Occipital lobe (tissue), 2 donors: ENCODE data around the gene NAA38. TPM values are rescaled to one million over a fixed set of nuclear protein-coding genes. Genes with fewer than 3 reads are reported as not detected.

ENCODE experiments used
- DNase-seq: peaks from one replicate; lab custom pipeline; 2025; lab: John Stamatoyannopoulos, UW
- total RNA-seq: library from RNA; depleted of rRNA; stranded (reverse); fragments of >200 nt; gene quantifications from one replicate; pipeline ENCODE4 v1.2.3, GENCODE V29; 2014

The NAA38 gene
- total RNA-seq, 1 donor from 2014 or later = 20.1 TPM

GRCh38 chr17:7841396-7841914 lies 15.9 kb downstream of the NAA38 start:
- peak; percentile 89 for DNase-seq

- no peak for DNase-seq
Measured at GRCh38 chr17:7840875-7841274, 16.5 kb downstream of the NAA38 start.

DNA sequence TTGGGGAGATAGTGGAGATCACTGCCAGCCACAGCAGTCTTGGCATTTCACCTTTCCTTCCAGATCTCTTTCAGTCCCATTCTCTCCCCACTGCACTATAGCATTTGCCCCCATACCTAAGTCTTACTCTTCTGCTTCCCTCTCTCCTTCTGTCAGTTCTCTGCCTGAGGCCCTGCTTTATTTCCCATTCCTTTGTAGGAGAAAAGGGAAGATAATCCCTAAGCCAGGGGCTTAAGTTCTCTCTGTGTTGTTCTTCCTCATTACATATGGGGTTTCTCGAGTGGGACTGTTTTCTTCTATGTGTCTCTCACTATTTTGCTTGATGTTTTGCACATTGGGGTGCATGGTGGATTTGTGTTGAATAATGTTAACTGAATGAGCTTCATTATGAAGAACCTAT lies 16.9 kb downstream of the NAA38 start:
- no peak for DNase-seq

DNA sequence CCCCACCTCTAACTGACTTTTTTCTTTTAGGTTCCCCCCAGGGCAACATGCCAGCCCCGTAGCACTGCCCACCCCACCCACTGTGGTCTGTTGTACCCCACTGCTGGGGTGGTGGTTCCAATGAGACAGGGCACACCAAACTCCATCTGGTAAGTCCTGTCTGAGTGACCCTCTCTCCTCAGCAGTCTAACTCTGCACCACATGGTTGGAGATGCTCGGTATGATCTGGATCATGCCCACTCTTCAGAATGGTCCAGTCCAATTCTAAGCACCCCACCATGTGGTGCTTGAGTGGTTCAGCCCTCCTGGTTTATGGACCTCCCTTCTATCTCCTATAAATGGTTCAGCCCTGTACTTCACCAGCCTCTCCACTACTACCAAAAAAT lies 17.5 kb downstream of the NAA38 start:
- DNase-seq = no peak

DNA sequence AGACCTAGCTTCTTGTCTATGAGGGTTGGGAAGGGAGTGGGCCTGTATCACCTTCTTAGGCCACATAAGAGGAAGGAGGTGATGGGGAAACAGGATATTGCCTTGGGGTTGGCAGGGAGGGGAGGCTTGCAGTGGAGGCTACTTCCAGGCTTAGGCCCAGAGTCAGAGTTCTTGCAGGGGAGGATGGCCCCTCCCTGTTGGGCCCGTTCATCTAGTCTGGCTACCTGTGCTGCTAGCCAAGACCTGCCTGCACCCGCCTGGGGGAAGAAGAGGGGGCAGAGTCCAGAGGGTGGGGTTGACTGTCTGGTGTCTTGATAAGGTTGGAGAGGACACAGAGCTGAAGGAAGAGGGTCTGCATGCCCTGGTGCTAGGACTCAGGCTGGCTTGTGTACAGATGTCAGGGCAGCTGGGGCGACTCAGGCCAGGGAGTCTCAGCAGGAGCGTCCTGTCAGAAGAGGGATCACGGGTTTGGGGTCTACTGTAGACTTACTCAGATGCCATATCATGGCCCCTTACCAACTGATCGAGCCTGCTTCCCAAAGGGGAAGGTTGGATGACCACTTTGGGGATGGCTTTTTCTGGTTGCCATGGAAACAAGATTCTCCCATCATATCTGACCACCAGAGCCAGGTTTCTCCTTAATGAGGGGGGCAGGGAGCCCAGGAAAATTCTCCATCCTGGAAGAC lies 18.0 kb downstream of the NAA38 start:
- no peak for DNase-seq

- no peak for DNase-seq
Measured at GRCh38 chr17:7838090-7839075, 19.0 kb downstream of the NAA38 start.

GRCh38 chr17:7837408-7838088 lies 19.8 kb downstream of the NAA38 start:
- no peak for DNase-seq

GRCh38 chr17:7836596-7837407 lies 20.6 kb downstream of the NAA38 start:
- peak; percentile 35 for DNase-seq

DNA sequence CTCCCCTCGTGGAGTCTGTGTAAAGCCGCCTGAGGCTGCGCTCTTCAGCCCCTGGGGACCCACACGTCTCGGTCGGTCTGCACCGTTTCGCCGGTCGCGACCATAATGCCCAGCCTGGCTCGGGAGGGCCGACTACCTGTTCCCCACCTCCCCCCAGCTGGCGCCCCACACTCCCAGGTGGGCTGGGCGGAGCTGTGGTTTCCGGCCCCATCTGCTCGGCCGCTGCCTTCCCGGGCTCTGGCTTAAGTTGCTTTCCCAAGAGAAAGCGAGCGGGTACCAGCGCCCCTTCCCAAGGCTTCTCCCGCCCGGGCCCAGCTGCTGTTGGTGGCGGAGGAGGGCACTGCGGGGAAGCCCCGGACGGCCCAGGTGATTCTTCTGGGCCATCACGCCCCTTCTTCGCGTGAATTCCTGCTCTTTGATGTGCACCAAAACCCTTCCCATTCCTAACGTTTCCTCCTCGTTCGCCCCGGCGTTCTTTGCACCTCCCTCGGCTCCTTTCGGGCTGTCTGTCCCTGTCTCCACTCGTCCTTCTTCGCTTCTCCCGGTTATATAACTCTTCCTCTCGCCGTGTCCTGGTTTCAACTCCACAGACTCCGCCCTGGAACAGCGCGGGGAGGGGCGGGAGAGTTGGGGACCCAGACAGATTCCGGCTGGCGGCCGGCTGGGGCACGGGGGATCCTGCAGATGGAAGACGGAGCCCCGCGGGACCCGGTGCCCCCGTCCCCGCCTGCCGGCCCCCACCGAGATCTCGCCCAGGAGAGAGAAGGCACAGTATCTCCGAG lies 21.4 kb downstream of the NAA38 start:
- peak; percentile 40 for DNase-seq

DNA sequence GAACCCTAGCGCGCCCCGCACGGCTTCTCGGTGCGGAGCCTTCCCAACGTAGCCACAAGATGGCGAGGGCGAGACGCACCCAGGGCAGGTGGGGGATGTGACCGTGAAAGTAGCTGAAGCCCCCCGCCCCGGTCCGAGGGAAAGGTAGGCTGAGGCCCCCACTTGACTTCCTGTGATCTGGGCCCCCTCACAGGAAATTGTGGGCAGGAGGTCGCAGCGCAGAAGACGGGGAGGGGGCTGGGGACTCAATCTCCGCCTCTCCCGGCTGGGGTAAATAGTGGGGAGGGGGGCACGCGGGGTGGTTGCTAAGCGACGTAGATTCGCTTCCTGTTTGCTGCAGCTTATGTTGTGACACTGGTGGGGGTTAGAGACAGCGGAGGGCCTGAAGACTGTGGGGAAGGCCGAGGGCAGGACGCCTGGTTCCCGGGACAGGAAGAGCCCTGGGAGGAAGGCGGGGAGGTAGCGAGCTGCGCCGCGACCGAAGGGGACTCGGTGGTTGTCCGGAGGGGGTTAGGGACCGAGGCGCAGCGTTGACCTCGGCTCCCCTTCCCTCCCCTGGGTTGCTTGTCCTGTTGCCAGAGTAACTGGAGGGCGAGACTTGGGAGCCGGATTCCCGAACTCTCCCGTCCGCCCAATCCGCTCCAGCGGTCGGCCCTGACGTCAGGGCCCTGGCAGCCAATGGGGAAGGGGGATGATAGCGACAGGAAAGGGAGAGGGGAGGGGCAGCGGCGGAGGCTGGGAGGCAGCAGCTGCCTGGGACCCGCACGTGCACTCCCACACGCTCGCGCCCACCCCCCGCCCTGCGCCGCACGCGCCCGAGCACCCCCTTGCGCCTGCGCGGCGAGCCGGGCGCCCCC lies 22.2 kb downstream of the NAA38 start:
- DNase-seq = peak; percentile 97

- peak; percentile 66 for DNase-seq
Measured at GRCh38 chr17:7834542-7834956, 22.8 kb downstream of the NAA38 start.

GRCh38 chr17:7833795-7834541 lies 23.4 kb downstream of the NAA38 start, which contains the start of gene KDM6B:
TSS of gene KDM6B (plus strand) at chr17:7834217. CDS start at chr17:7845555, 11,338 bp downstream.
- DNase-seq = peak; percentile 87

DNA sequence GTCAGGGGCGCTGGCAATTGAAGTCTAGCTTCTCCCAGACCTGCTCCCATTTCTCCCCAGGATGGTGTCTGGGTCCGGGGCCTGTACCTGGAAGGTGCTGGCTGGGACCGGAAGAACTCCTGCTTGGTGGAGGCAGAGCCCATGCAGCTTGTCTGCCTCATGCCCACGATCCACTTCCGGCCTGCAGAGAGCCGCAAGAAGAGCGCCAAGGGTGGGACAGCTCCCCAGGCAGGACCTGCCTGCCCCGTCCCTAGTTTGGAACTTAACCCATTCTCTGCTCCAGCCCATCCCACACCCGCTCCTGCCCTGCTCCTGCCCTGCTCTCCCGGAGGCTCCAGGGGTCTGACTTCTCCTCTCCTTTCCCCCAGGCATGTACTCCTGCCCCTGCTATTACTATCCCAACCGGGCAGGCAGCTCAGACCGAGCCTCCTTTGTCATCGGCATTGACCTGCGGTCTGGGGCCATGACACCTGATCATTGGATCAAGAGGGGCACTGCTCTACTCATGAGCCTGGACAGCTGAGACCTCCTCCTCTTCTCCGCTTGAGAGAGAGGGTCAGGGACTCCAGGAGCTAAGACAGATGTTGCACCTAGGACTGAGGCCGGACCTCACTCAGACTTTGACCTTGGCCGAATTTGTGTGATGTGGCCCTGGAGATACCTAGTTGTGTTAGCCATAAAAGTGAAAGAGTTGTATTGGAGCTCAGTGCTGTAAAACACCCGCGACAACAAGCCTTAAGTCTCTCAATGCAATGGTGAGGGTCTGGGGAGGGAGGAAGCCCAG lies 24.2 kb downstream of the NAA38 start:
- no peak for DNase-seq

DNA sequence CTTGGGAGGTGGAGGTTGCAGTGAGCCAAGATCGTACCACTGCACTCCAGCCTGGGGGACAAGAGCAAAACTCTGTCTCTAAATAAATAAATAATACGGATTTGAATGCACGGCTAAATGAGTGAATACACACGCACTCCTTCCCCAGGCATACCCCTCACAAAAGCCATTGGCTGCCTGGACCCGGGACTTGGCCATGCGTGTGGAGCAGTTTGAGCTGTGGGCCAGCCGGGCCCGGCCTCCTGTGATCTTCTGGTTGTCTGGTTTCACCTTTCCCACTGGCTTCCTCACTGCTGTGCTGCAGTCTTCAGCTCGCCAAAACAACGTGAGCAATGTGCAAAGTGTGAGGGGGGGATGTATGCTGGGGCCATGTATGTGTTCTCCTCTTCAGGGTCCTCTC lies 24.9 kb downstream of the NAA38 start:
- no peak for DNase-seq

DNA sequence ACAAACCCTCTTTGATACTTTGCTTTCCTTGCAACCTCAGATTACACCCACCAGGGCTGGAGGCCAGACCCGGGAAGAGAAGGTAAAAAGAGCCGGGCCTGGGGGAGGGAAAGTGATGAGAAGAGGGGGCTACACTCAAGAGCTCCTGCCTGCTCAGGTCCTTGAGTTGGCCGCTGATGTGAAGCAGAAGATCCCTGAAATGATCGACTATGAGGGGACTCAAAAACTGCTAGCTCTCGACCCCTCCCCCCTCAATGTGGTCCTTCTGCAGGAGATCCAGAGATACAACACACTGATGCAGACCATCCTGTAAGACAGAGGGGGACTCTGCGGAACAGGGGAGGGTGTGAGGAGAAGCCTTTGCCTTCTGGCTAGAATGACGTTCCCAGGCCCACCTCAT lies 26.1 kb downstream of the NAA38 start:
- no peak for DNase-seq

DNA sequence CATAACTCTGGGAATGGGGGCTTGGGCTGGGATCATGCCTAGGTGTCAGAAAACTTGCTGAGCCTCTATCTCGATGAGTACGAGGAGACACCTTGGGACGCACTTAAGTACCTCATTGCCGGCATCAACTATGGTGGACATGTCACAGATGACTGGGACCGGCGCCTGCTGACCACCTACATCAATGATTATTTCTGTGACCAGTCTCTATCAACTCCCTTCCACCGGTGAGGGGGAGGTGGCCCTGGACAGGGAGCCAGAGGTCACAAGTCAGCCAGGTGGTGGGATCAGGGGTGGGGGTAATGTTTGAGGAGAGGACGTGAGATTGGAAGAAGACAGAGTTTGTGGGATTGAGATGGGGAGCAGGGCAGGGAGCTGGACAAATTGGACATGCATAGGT lies 26.7 kb downstream of the NAA38 start:
- DNase-seq = no peak

DNA sequence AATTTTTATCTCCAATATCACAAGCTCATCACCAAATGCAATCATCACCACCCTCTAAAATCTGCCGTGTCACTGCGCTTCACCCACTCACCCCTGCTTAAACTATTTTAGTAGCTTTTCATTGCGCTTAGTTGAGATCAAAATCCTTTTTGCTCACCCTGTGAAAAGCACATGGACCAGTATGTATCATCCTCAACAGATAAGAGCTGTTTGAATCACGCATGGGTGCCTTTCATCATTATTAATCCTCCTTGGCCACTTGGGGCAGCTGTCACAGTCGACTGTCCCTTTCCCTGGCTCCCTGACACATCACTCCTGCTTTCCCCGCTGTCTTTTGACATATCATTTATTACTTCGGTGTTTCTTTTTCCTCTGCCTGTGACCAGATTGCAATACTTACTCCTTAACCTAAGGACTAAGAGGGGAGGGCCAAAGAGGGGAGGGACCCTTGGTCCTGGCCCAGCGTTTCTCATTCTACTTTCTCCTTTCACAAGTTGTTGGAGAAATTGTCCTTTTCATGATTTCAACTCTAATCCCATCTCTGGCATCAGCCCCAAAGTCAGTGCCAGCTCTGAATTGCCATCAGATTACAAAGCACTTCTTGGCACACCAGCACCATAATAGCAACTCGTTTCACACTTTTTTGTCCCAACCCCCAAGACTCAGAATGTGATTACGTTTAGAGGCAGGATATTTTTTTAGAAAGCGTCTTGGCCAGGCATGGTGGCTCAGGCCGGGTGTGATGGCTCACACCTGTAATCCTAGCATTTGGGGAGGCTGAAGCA lies 32.0 kb downstream of the NAA38 start:
- DNase-seq = no peak
